ENCODE results near the gene ADD3.

ADD3 gene

GRCh38 chr10:110036640-110037039, 28.9 kb downstream of the ADD3 start:
- Histone ChIP-seq H3K79me2 (ENCODE audit: insufficient read depth, low read length) (peaks cover 60% of the 10 kb centered on the region), H4K20me1 (ENCODE audit: insufficient read depth, low read length) (no peaks in the 10 kb centered on the region), H3K4me2 (ENCODE audit: low read length) (no peak overlapping the region), H3K9ac (ENCODE audit: low read length) (no peak overlapping the region), H3K27me3 (ENCODE audit: insufficient read depth, low read length) (no peaks in the 10 kb centered on the region), H3K9me2 (ENCODE audit: low read depth, low read length) (no peaks in the 10 kb centered on the region), H3K4me3 (ENCODE audit: low read depth, low read length, poor library complexity, severe bottlenecking) (no peak overlapping the region), H3K27ac (ENCODE audit: low read depth, low read length, poor library complexity, severe bottlenecking) (no peak overlapping the region), H3F3A (ENCODE audit: insufficient read depth, low read length) (no peaks in the 10 kb centered on the region), H2AFZ (ENCODE audit: low read length) (no peak overlapping the region), H3K4me1 (ENCODE audit: insufficient read depth, low read length, severe bottlenecking) (peaks cover 13% of the 10 kb centered on the region), H3K36me3 (ENCODE audit: insufficient read depth, low read length) (no peaks in the 10 kb centered on the region), H3K9me3 (ENCODE audit: low read length) (no peaks in the 10 kb centered on the region)
- TF ChIP-seq EZH2 (IDR thresholded peaks at IDR 0.05; ENCODE audit: borderline replicate concordance, low read length) (no peak), CTCF (IDR thresholded peaks at IDR 0.05; ENCODE audit: low read length) (no peak)

- Histone ChIP-seq H2AFZ (ENCODE audit: low read length) (no peak overlapping the region), H4K20me1 (ENCODE audit: insufficient read depth, low read length) (no peaks in the 10 kb centered on the region), H3K27ac (ENCODE audit: low read depth, low read length, poor library complexity, severe bottlenecking) (no peak overlapping the region), H3K9me2 (ENCODE audit: low read depth, low read length) (no peaks in the 10 kb centered on the region), H3K4me2 (ENCODE audit: low read length) (no peak overlapping the region), H3K9me3 (ENCODE audit: low read length) (no peaks in the 10 kb centered on the region), H3K27me3 (ENCODE audit: insufficient read depth, low read length) (no peaks in the 10 kb centered on the region), H3K36me3 (ENCODE audit: insufficient read depth, low read length) (no peaks in the 10 kb centered on the region), H3K79me2 (ENCODE audit: insufficient read depth, low read length) (peaks cover 59% of the 10 kb centered on the region), H3K4me3 (ENCODE audit: low read depth, low read length, poor library complexity, severe bottlenecking) (no peak overlapping the region), H3F3A (ENCODE audit: insufficient read depth, low read length) (no peaks in the 10 kb centered on the region), H3K4me1 (ENCODE audit: insufficient read depth, low read length, severe bottlenecking) (peaks cover 10% of the 10 kb centered on the region), H3K9ac (ENCODE audit: low read length) (no peak overlapping the region)
- no peak for TF ChIP-seq CTCF (IDR thresholded peaks at IDR 0.05; ENCODE audit: low read length)
- no peak for TF ChIP-seq EZH2 (IDR thresholded peaks at IDR 0.05; ENCODE audit: borderline replicate concordance, low read length)
Observed at GRCh38 chr10:110039254-110039653, 31.5 kb downstream of the ADD3 start.

DNA sequence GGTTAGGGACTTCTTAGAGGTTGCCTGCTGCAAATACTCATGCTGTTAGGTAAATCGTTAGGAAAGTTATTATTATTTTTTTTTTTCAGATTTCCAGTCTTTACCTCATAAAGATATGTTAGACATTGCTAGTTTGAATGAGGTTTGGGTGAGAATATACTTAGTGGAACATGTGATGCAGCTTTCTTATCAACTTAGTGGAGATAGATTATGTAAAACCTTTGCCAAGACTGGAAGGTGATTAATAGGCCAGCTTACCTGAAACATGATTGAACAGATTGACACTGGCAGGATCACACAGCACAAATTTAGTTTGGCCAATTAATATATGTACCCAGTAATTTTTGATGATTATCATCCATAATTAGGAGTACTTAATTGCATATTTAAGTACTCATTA, 32.3 kb downstream of the ADD3 start:
- Histone ChIP-seq H3K27me3 (ENCODE audit: insufficient read depth, low read length) (no peaks in the 10 kb centered on the region), H4K20me1 (ENCODE audit: insufficient read depth, low read length) (no peaks in the 10 kb centered on the region), H3K9me3 (ENCODE audit: low read length) (no peaks in the 10 kb centered on the region), H3K9me2 (ENCODE audit: low read depth, low read length) (no peaks in the 10 kb centered on the region), H3K9ac (ENCODE audit: low read length) (no peak overlapping the region), H3K4me2 (ENCODE audit: low read length) (no peak overlapping the region), H3K4me1 (ENCODE audit: insufficient read depth, low read length, severe bottlenecking) (peaks cover 10% of the 10 kb centered on the region), H3K27ac (ENCODE audit: low read depth, low read length, poor library complexity, severe bottlenecking) (no peak overlapping the region), H3K4me3 (ENCODE audit: low read depth, low read length, poor library complexity, severe bottlenecking) (no peak overlapping the region), H3K36me3 (ENCODE audit: insufficient read depth, low read length) (no peaks in the 10 kb centered on the region), H3K79me2 (ENCODE audit: insufficient read depth, low read length) (peaks cover 56% of the 10 kb centered on the region), H3F3A (ENCODE audit: insufficient read depth, low read length) (no peaks in the 10 kb centered on the region), H2AFZ (ENCODE audit: low read length) (no peak overlapping the region)
- no peak for TF ChIP-seq EZH2 (IDR thresholded peaks at IDR 0.05; ENCODE audit: borderline replicate concordance, low read length)
- no peak for TF ChIP-seq CTCF (IDR thresholded peaks at IDR 0.05; ENCODE audit: low read length)
